ENCODE measurements around the gene LRRFIP1.

LRRFIP1 gene

DNA sequence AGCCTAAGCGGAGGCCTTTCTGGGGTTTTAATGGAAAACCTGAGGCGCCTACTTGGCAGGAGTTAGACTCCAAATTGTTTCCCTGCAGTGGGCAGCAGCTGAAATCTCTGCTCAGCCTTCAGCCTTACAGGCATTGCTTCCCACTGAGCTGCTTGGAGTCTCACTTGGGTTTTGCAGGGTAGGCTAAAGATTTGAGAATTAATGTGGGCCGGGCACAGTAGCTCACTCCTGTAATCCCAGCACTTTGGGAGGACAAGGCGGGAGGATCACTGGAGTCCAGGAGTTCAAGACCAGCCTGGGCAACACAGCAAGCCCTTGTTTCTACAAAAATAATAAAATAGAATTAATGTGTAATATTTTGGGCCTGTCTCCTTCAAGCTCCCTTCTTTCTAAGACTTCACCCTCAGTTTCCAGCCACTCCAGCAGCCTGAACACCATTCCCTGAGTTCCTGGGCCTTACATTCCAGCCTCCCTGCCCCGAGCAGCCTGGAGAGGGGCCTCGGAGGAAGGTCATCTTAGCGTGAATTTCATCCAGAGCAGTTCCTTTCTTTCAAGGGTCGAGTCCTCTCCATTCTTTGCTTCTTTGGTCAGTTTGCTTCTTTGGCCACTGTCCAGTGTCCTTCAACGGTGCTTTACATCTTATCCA, 27.8 kb upstream of the LRRFIP1 start:
- no peak for TF ChIP-seq CTCF (conservative IDR thresholded peaks at IDR 0.05; ENCODE audit: low read depth, low read length)
- peak overlapping the region; percentile 22 for H3K4me3 ChIP-seq (ENCODE audit: low read depth, low read length)
- no peak for DNase-seq (ENCODE audit: low read depth)

- peak; percentile 58 for TF ChIP-seq CTCF (conservative IDR thresholded peaks at IDR 0.05; ENCODE audit: low read depth, low read length)
- peak overlapping the region; percentile 22 for H3K4me3 ChIP-seq (ENCODE audit: low read depth, low read length)
- peak; percentile 70 for DNase-seq (ENCODE audit: low read depth)
These were observed 27.1 kb upstream of the LRRFIP1 start for GRCh38 chr2:237600205-237600846.

DNA sequence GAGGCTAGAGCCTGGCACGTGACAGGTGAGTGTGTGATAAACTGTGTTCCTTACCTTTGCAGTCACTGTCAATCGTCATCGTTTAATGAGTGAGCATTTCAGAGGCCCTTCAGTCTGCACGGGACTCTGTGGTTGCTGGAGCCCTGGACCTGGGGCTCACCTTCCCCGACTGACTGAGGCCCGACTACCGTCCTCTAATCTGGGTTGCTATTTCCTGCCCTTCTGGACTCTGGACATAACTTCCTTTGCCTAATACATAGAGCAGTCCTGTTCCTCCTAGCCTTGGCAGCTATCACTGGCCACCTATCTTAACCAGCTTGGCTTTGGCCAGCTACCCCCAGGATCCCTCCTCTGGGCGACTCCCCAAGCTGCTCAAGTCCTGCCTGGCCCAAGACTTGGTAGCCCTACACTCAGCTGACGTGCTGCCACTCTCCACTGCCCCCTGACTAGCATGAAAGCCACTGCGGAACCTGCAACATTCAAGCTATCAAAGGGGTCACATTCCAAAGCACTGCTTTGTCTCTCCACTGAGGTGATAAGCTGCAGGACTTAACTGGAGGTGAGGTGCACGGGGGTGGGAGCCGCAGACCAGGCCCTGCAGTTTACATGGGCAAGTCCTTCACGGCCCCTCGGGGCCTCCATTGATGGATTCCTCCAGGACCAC, 25.8 kb upstream of the LRRFIP1 start:
- H3K4me3 ChIP-seq (ENCODE audit: low read depth, low read length) = no peak overlapping the region
- TF ChIP-seq CTCF (conservative IDR thresholded peaks at IDR 0.05; ENCODE audit: low read depth, low read length) = peak; percentile 20
- DNase-seq (ENCODE audit: low read depth) = no peak

- no peak overlapping the region for H3K4me3 ChIP-seq (ENCODE audit: low read depth, low read length)
- DNase-seq (ENCODE audit: low read depth) = no peak
- TF ChIP-seq CTCF (conservative IDR thresholded peaks at IDR 0.05; ENCODE audit: low read depth, low read length) = no peak
These were observed 25.0 kb upstream of the LRRFIP1 start for GRCh38 chr2:237602409-237602808.

DNA sequence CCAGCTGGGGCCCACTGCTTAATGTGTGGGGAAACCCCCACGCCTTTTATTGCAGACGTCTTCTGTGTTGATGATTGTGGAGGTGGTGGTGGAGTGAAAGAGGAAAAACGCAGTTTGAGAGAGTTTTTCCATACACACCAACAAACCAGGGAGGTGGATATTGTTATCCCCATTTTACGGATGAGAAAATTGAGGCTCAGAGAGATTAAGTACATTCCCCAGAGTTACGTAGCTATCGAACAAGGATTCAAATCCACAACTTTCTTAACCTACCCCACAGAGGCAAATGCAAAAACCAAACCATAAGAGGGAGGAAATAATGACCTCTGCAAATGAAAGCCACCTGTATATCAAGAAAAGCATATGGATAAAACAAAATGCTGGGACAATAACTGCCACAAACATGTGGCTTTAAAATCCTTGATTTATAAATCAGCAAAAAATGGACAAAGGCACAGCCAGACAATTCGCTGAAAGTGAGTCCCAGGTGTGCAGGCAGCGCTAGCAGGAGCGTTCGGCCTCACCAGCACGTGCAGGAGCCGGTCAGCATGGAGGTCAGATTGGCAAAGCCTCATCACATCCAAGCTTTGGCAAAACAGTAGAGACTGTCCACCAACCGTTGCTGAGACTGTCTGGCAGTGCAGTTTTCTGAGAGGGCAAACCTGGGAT, 24.2 kb upstream of the LRRFIP1 start:
- TF ChIP-seq CTCF (conservative IDR thresholded peaks at IDR 0.05; ENCODE audit: low read depth, low read length) = no peak
- H3K4me3 ChIP-seq (ENCODE audit: low read depth, low read length) = no peak overlapping the region
- no peak for DNase-seq (ENCODE audit: low read depth)

DNA sequence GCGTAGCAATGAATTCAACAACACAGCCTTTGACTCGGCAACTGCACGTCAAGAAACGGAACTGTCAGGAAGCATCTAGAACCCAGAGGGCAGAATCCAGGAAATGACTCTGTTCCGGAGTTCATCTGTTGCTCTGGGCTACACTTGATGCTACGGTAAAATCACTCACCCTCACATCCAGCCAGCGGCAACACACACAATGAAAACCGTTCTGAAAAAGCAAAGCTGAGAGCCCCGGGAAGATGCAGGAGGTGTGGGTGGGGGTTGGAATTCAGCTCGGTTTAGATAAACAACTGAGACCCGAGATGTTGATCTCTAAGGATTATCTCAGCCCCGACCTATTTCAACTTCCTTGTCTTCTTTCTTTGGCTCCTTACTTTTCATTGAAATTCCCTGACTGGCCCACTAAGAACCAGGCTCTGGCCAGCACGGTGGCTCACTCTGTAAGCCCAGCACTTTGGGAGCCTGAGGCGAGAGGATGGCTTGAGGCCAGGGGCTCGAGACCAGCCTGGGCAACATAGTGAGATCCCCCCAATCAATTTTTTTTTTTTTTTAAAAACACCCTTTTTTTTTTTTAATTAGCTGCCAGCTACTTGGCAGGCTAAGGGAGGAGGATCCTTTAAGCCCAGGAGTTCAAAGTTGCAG, 23.5 kb upstream of the LRRFIP1 start:
- peak; percentile 82 for DNase-seq (ENCODE audit: low read depth)
- no peak for TF ChIP-seq CTCF (conservative IDR thresholded peaks at IDR 0.05; ENCODE audit: low read depth, low read length)
- peak overlapping the region; percentile 17 for H3K4me3 ChIP-seq (ENCODE audit: low read depth, low read length)
